Breast epithelium (tissue), 4 donors: ENCODE measurements around the gene ATG2B. TPM values are rescaled to one million over a fixed set of nuclear protein-coding genes. Genes with fewer than 3 reads are reported as not detected.

Experiments used
- DNase-seq, 2 donors: peaks; one replicate each; pipeline ENCODE4 v3.0.0-alpha.2; 2019; ENCODE audit warnings: low spot score in 2 of 2
- H3K27ac ChIP-seq, 2 donors: fragments of 200-600 bp; sonication (generic) in 1 of 2; one replicate each; pipeline ENCODE4 v1.5.1; 2016 to 2019; ENCODE audit warnings: mild to moderate bottlenecking in 1 of 2
- H3K27me3 ChIP-seq, 2 donors: fragments of 200-600 bp; sonication (generic) in 1 of 2; one replicate each; pipeline versions ENCODE4 v1.5.1 to v1.6.0; 2017 to 2019; ENCODE audit warnings: control low read depth in 1 of 2, mild to moderate bottlenecking in 1 of 2
- H3K36me3 ChIP-seq: fragments of 200-600 bp; one replicate; pipeline ENCODE4 v1.5.1; 2019
- H3K4me1 ChIP-seq, 2 donors: fragments of 200-600 bp; sonication (generic); one replicate each; pipeline ENCODE4 v1.5.1; 2016 to 2019; ENCODE audit warnings: control low read depth in 1 of 2
- H3K4me3 ChIP-seq, 3 donors: fragments of 200-600 bp; sonication (generic); 1 replicate in 2 of 3; 2 replicates in 1 of 3; pipeline ENCODE4 v1.5.1; 2016 to 2019; ENCODE audit warnings: mild to moderate bottlenecking in 3 of 3, moderate library complexity in 2 of 3
- H3K9me3 ChIP-seq, 2 donors: fragments of 200-600 bp; sonication (generic) in 1 of 2; one replicate each; pipeline ENCODE4 v1.5.1; 2016 to 2019; ENCODE audit warnings: control low read depth in 1 of 2
- CTCF ChIP-seq, 3 donors: fragments of 450-650 bp; IDR thresholded peaks; one replicate each; pipeline ENCODE4 v1.5.1; 2016 to 2017; ENCODE audit warnings: antibody characterized with exemption in 3 of 3, mild to moderate bottlenecking in 3 of 3, moderate library complexity in 3 of 3
- POLR2A ChIP-seq: fragments of 450-650 bp; IDR thresholded peaks from one replicate; pipeline ENCODE4 v1.6.1; 2016; ENCODE audit warnings: antibody characterized with exemption, mild to moderate bottlenecking, moderate library complexity
- POLR2AphosphoS5 ChIP-seq, 3 donors: sonication (generic); formaldehyde crosslinking; IDR thresholded peaks; one replicate each; pipeline ENCODE4 v1.6.1; 2017; ENCODE audit warnings: antibody characterized with exemption in 3 of 3
- intact Hi-C: fragments of 100-400 bp; cut with DNase I; formaldehyde crosslinking; loops from one replicate; pipeline ENCODE4 v1.15.1; 2023; ENCODE audit warnings: low total_unique reads
- total RNA-seq, 3 donors: library from RNA; depleted of rRNA; stranded (reverse); fragments of >200 nt; gene quantifications; one replicate each; pipeline ENCODE4 v1.1.0, GENCODE V29; 2016

The ATG2B gene
- total RNA-seq, 3 donors from 2014 or later: 23.7 to 51.4 (median 42.0) TPM

- peaks cover 0 to 3% of the 10 kb centered on the region in 2 donors for H3K4me1 ChIP-seq
- H3K27me3 ChIP-seq: no peaks in the 10 kb centered on the region
- no peak overlapping the region for H3K27ac ChIP-seq
- no peaks in the 10 kb centered on the region for H3K36me3 ChIP-seq
- H3K9me3 ChIP-seq: no peaks in the 10 kb centered on the region
- TF ChIP-seq POLR2AphosphoS5 (IDR thresholded peaks at IDR 0.05): no peak
- no peak for TF ChIP-seq POLR2A
- TF ChIP-seq CTCF (IDR thresholded peaks at IDR 0.05): no peak
- no peak for DNase-seq
- intact Hi-C loops: no loop called here
- H3K4me3 ChIP-seq: no peak overlapping the region
Observed at GRCh38 chr14:96257900-96258299, 105.2 kb downstream of the ATG2B start.

- H3K9me3 ChIP-seq: no peaks in the 10 kb centered on the region
- TF ChIP-seq POLR2A (no peak), CTCF (IDR thresholded peaks at IDR 0.05) (no peak), POLR2AphosphoS5 (IDR thresholded peaks at IDR 0.05) (no peak)
- H3K27ac ChIP-seq: no peak overlapping the region
- H3K27me3 ChIP-seq: no peaks in the 10 kb centered on the region
- intact Hi-C loops: no loop called here
- no peak for DNase-seq
- H3K36me3 ChIP-seq: no peaks in the 10 kb centered on the region
- H3K4me3 ChIP-seq: no peak overlapping the region
- H3K4me1 ChIP-seq: peaks cover 0 to 3% of the 10 kb centered on the region in 2 donors
Observed at GRCh38 chr14:96257056-96257455, 106.1 kb downstream of the ATG2B start.

- intact Hi-C loops: no loop called here
- no peaks in the 10 kb centered on the region for H3K36me3 ChIP-seq
- peaks cover 0 to 3% of the 10 kb centered on the region in 2 donors for H3K4me1 ChIP-seq
- no peak overlapping the region for H3K27ac ChIP-seq
- H3K27me3 ChIP-seq: no peaks in the 10 kb centered on the region
- no peaks in the 10 kb centered on the region for H3K9me3 ChIP-seq
- no peak overlapping the region for H3K4me3 ChIP-seq
- TF ChIP-seq CTCF (IDR thresholded peaks at IDR 0.05) (no peak), POLR2A (no peak), POLR2AphosphoS5 (IDR thresholded peaks at IDR 0.05) (no peak)
- no peak for DNase-seq
Observed at GRCh38 chr14:96256407-96256806, 106.7 kb downstream of the ATG2B start.

GRCh38 chr14:96255501-96256366, 107.4 kb downstream of the ATG2B start, which contains the start of gene BDKRB1:
Gene BDKRB1 (plus strand): TSS chr14:96256210. CDS start chr14:96263683, 7,473 bp downstream.
- H3K4me3 ChIP-seq: no peak within 1 kb of the TSS
- intact Hi-C loops: no loop called here
- H3K36me3 ChIP-seq: no peaks in the 10 kb centered on the region
- peaks cover 0 to 3% of the 10 kb centered on the region in 2 donors for H3K4me1 ChIP-seq
- no peaks in the 10 kb centered on the region for H3K9me3 ChIP-seq
- peak within 1 kb of the TSS; percentile 17 to 44 for H3K27ac ChIP-seq
- no peak for TF ChIP-seq POLR2A
- no peak for TF ChIP-seq CTCF (IDR thresholded peaks at IDR 0.05)
- peak in 1 of 3 donors; percentile 30 for TF ChIP-seq POLR2AphosphoS5 (IDR thresholded peaks at IDR 0.05)
- no peaks in the 10 kb centered on the region for H3K27me3 ChIP-seq
- DNase-seq: no peak

GRCh38 chr14:96254687-96255086, 108.5 kb downstream of the ATG2B start:
- Histone ChIP-seq H3K4me3 (no peak overlapping the region), H3K27me3 (no peaks in the 10 kb centered on the region), H3K36me3 (no peaks in the 10 kb centered on the region), H3K9me3 (no peaks in the 10 kb centered on the region), H3K27ac (peak overlapping the region in 1 of 2 donors; percentile 17), H3K4me1 (peaks cover 0 to 3% of the 10 kb centered on the region in 2 donors)
- DNase-seq: no peak
- intact Hi-C loops: no loop called here
- no peak for TF ChIP-seq POLR2A
- no peak for TF ChIP-seq POLR2AphosphoS5 (IDR thresholded peaks at IDR 0.05)
- no peak for TF ChIP-seq CTCF (IDR thresholded peaks at IDR 0.05)
